Glomerular visceral epithelial cell (primary cell): Measurements from ENCODE around the gene ITGB7.
"Not testable (repeated sequence)": the region's sequence is repeated elsewhere in the genome, so short reads cannot be mapped to it uniquely, and the experiment has no call there.

Experiments used
- DNase-seq: peaks from one replicate; pipeline ENCODE4 v3.0.0-alpha.2; 2016; ENCODE audit errors: extremely low spot score

The ITGB7 gene

DNA sequence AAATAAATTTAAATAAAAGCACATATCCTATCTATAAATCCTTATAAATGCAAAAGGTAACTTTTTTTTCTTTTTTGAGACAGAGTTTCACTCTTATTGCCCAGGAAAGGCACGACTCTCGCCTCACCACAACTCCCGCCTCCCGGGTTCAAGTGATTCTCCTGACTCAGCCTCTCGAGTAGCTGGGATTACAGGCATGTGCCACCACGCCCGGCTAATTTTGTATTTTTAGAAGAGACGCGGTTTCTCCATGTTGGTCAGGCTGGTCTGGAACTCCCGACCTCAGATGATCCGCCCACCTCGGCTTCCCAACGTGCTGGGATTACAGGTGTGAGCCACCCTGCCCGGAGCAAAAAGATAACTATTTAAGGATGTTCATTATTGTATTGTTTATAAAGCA lies 28.2 kb downstream of the ITGB7 start:
- not testable (repeated sequence) for DNase-seq

DNA sequence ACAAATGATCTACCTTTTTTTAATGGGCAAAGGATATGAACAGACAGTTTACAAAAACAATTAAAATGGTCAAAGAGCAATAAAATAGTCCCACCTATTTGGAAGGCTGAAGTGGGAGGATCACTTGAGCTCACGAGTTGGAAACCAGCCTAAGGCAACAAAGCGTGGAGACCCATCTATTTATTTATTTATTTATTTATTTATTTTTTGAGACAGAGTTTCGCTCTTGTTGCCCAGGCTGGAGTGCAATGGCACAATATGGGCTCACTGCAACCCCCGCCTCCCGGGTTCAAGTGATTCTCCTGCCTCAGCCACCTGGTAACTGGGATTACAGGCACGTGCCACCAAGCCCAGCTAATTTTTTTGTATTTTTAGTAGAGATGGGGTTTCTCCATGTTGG lies 29.6 kb downstream of the ITGB7 start:
- DNase-seq: not testable (repeated sequence)

DNA sequence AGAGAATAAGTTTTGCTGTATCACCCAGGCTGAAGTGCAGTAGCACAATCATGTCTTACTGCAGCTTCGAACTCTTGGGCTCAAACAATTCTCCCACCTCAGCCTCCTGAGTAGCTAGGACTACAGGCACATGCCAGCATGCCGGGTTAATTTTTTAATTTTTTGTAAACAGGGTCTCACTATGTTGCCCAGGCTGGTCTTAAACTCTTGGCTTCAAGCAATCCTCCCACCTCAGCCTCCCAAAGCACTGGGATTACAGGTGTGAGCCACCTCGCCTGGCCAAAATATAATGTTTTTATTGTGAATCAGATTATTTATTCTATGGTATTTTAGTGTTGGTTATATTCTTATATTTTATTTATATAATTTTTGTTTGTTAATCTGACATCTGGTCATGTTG lies 30.3 kb downstream of the ITGB7 start:
- DNase-seq: no peak

DNA sequence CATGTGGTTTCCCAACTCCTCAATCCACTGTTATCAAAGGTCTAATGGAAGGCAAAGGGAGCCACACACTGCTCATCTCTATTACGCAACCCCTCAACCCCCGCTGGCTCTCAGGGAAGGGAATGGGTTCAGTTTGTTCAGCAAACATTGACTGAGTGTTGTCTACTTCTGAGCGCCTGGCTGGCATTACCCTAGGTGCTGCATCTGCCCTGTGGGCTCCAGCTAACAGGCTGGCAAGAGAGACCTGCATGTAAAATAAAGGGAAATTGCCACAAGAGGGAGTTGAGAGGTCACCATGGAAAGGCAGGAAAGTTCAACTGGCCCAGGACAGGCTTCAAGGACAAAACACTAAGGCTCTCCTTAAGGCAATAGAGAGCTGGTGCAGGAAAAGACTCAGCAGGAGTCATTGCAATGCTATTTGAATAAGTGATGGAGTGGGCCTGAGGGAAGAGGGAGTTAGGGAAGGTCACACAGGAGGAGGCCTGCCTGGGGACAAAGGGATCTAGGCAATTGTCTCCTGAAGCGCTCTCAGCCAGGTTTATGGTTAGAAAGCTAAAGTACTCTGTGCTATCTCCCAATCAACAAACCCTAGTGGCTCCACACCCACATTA lies 32.1 kb downstream of the ITGB7 start:
- DNase-seq: peak; percentile 39

DNA sequence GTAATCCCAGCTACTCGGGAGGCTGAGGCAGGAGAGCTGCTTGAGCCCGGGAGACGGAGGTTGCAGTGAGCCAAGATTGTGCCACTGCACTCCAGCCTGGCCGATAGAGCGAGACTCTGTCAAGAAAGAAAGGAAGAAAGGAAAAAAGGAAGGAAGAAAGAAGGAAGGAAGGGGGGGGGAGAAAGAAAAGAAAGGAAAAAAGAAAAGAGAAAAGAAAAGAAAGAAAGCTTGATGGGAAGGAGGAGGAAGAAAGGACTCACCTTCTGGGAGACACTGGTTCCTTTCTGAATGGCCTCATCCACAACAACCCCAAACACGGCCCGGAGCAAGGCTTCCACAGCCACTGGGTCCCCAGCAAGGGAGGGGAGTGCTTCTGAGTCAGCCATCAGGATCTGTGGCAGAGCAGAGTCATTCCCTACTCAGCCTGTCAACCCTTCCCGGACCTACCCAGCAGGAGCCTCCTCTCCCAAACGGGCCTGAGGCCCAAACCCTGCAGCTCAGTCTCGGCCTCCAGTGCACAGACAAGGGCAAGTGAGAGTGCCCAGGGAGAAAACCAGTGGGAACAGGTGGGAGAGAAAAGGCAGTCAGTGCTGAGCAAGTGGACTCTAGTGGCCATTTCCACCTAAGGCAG lies 33.9 kb downstream of the ITGB7 start:
- DNase-seq: no peak

DNA sequence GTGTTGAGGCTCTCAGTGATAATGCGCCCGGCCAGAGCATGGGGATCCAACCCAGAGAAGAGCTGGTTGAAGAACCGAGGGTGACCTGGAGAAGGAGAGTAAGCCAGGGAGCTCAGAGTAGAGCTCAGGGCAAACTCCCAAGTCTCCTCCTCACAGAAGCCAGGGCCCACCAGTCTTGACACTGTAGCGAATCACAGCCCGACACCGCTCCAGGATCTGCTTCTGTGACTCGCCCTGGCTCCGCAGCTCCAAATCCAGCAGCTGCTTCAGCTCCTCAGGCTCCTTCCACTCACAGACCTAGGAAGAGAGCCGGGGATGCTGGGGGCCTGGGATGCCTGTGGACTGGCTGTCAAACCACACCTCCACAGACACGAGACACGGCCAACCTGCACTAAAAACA lies 34.7 kb downstream of the ITGB7 start:
- no peak for DNase-seq

DNA sequence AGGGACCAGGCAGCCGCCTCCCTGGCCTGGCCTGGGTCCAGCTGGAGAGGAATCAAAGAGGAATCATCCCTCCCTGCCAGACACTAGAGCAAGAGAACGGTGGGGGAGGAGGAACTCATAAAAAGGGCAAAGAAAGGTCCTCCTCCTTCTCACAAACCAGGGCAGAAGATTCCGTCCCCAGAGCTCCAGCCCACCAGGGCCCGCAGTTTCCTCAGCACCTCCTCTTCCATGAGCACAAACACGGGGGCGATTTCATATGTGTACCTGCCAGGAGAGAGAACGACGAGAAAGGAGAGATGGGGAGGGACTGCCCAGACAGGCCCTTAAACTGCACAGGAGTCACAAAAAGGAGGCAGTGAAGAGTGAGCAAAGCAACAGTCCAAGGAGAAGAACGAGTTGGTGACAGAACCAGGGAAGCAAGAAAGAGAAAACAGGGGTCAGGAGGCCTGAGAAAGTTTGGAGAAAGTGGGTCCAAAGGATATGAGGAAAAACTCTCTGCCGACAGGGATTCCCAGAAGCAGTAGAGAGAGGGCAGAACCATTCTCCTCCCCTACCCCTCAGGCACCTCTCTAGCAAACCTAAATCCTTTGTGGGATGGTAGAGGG lies 35.2 kb downstream of the ITGB7 start:
- DNase-seq: peak; percentile 27

DNA sequence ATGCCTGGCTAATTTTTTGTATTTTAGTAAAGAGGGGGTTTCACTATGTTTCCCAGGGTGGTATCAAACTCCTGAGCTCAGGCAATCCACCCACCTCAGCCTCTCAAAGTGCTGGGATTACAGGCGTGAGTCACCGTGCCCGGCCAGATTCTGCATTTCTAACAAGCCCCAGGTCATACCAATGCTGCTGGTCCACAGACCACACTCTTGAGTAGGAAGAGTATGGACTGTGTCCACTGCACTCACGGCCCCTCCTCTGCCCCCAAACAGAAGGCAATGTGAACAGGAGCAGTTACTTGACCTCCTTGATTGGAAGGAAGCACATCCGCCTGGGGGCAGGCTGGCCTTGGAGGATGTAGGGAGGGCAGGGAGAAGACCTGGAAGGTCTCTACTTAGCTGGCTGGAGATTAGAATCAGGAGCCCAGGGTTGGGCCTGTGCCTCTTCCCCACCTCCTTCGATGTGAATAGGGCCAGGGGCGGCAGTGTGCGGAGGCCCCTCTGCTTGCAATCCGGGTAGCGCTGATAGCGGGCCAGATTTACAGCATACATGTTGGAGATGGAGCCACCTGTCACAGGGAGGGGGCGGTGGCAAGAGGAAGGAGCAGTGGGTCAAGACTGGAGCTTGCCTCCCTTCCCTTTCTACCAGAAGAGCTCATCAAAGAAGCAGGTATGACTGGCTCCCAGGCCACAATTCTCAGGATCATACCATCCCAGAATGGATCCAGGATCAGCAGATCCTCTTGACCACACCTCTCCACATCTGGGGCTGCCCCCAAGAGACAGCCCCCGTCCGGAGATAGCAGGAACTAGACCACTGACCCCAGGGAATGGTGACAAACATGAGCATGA lies 36.0 kb downstream of the ITGB7 start:
- no peak for DNase-seq

DNA sequence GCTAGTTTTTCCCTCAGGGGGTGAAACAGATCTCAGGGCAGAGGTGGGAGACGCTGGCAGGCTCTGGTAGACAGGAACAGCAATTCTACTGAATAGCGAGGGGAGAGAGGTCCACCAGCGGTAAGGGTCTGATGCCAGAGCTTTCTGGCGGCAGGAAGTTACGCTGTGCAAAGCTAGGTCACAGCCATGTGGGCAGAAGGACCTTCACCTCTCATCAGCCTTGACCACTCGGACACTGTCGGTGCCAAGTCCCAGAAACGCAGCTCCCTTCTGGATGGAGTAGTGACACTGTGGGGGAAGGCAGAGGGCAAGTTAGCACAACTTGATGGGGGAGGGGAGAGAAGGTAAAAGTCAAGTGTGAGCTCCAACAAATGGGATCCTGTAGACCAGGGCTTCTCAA lies 36.8 kb downstream of the ITGB7 start:
- no peak for DNase-seq

DNA sequence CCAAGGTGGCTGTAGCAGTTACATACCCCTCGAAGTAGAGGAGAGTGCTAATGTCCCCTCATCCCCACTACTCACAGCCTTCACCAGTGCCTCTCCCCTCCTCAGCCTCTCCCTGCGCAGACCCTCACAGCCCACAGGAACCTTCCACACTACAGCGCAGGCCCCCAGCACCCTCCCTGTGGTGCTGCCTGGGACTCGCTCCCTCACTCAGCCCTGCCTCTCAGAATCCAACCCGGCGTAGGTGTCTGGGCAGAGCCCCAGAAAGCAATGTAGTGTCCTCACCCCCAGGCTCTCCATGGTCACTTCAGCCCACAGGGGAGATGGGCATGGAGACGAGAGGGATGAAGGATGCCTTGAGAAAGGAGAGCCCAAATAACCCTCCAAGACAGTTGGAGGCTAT lies 37.4 kb downstream of the ITGB7 start:
- DNase-seq: no peak

DNA sequence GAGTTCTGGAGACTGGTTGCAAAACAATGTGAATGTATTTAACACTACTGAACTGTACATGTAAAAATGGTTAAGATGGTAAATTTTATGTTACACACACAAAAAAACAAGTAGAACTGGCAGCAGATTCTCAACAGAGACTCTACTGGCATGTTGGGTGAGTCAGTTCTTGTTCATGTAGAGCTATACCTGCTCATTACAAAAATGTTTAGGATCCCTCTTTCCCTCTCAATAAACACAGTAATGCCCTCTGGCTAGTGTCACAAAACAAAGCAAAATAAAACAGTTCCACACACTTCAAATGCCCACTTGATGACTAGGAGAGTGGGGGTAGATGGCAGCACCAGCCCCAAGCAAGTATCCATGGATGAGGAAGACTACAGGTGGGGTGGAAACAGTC lies 40.2 kb downstream of the ITGB7 start:
- DNase-seq: no peak

DNA sequence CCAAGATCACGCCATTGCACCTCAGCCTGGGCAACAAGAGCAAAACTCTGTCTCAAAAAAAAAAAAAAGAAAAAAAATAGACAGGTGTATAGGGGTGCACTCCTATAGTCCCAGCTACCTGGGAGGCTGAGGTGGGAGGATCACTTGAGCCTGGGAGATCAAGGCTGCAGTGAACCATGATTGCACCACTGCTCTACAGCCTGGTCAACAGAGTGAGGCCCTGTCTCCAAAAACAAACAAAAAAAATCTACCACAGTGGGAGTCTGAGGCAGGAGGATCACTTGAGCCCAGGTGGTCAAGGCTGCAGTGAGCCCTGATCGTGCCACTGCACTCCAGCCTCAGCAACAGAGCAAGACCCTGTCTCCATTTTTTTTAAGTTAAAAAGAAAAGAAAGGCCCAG lies 44.0 kb downstream of the ITGB7 start:
- DNase-seq: not testable (repeated sequence)

DNA sequence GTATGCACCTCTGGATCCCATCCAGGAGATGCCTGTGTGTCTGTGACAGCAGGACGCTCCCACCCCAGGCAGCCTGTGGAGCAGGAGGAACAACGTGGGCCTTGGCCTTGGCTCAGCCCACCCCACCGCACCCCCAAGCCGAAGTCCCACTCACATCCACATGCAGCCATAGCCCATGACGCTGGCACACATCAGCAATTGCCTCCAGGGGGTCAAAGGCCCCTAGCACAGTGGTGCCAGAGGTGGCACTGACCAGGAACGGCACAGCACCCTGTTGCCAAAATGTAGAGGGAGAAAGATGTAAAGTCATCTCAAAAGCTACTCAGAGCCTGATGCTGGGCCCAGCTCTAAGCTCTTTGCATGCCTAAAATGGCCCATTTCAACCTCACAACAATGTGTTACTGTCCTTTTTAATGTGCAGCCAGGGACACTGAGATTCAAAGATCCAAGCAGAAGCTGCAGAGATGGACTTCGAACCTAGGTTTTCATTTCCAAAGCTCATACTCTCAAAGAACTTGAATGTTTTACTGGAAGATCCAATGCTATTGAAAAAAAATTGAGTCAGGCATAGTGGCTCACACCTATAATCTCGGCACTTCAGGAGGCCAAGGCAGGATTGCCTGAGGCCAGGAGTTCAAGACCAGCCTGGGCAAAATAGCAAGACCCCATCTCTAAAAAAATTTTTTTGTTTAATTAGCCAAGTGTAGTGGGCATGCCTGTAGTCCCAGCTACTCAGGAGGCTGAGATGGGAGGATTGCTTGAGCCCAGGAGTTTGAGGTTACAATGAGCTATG lies 45.7 kb downstream of the ITGB7 start:
- no peak for DNase-seq

DNA sequence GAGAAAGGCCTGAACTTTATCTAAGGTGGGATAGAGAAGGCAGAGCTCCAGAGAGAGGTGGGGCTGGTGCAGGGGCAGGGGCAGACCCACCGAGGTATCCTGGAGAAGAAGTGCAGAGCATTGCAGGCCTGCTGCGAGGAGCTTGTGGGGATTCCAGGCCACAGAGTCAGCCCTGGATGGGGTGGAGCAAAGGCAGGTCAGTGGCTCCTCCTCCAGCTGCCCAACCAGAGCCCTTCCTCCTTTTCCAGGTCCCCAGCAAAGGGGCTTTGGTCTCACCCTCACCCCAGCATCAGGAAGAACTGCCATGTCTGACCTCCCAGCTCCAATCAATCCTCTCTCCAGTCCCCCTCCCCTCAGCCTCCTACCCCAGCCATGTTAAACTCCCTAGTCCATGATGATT lies 46.4 kb downstream of the ITGB7 start:
- DNase-seq: no peak

DNA sequence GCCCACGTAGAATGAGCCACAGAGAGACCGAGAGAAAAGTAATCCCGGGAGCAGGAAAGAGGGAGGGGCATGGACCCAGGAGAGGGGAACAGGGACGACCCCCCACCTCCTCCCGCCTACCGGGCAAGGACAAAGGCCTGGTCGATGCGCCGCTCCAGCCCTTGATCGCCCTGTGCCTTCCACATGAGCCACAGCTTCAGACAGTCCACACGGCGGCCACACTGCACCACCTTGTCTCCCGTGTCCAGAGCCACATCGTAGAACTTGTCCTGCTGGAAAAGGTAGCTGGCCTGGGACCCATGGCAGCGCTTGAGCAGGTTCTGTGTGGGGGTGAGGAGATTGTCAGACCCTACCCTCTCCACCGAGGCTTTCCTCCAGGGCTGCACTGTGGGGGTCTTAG lies 47.1 kb downstream of the ITGB7 start:
- no peak for DNase-seq

DNA sequence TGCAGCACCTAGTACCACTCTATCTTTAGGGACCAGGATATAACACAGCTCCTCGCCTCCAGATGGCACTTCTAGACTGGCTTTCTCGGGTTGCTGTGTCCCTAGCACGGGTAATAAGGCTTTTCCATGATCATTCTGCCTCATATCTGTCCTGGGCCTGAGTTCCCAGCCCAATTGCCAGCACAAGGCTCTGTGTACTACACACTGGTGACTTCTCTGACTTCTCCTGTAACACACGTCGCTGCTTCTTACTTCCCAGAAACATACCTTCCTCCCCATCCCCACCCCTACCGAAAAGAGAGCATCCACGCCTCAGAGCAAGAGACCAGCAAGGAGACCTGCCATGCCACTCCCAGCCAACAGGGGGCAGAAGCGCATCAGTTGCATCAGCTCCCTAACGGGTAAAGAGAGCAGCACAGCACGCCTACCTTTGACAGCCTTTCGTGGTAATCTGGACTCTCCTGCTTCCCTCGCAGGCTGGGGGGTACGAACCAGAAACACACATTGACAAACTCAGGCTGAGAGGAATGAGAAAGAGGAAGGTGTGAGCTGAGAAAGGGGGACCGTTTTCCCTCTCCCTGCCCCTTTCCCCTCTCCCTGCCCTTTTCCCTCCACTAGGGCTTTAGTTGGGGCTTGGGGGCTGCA lies 47.7 kb downstream of the ITGB7 start:
- peak; percentile 78 for DNase-seq

DNA sequence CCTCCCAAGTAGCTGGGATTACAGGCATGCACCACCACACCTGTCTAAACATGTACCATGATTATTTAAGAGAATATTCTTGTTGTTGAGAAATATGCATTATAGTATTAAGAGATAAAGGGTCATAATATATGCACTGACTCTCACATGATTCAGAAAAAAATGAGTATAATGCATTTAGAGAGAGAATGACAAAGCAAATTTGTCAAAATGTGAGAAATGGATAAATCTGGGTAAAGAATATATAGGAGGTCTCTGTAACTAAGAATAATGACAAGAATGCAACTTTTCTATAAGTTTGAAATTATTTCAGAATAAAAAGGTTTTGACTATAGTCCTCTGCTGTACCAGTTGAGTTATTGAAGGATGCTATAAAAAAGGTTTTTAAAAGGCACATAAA lies 54.7 kb downstream of the ITGB7 start:
- no peak for DNase-seq

DNA sequence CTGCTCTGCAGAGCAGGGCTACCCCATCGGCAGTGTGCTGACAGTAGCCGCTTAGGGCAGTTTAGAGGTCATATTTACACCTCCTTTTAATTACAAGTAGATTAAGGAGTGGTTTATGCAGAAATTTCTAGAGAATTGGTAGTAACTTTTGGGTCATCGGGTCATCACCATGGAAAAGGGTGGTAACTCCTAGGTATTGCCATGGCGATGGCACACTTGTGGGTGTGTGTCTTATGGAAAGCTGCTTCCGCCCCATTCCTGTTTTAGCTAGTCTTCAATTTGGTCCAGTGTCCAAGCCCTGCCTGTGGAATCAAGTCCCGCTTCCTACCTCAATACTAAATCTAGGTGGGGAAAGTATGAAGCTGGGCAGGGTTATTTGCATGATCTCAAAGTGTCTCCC lies 56.0 kb downstream of the ITGB7 start:
- DNase-seq: no peak

DNA sequence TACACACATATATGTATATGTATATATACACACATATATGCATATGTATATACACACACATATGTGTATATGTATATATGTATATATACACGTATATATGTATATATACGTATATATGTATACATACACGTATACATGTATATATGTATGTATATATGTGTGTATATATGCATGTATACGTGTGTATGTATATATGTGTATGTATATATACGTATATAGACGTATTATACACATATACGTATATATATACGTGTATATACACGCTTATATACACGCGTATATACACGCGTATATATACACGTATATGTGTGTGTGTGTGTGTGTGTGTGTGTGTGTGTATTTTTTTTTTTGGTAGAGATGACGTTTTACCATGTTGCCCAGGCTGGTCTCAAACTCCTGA lies 59.4 kb downstream of the ITGB7 start:
- DNase-seq: no peak

DNA sequence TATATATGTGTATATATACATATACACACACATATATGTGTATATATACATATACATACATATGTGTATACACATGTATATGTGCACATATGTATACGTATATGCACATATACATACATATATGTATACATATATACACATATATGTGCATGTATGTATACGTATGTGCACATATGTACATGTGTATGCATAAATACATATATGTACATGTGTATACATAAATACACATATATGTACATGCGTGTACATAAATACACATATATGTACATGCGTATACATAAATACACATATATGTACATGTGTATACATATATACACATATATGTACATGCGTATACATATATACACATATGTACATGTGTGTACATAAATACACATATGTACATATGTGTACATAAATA lies 59.9 kb downstream of the ITGB7 start:
- no peak for DNase-seq
